Endodermal cell (in vitro differentiated cells): ENCODE results near the gene NME3. TPM values are rescaled to one million over a fixed set of nuclear protein-coding genes. Genes with fewer than 3 reads are reported as not detected.

ENCODE experiments used
- DNase-seq: peaks from one replicate; pipeline ENCODE4 v3.0.0-alpha.2; 2017
- H3K27ac ChIP-seq: 2 replicates; pipeline ENCODE4 v1.5.1; 2013; ENCODE audit warnings: mild to moderate bottlenecking, low read depth, low read length, moderate library complexity
- H3K27me3 ChIP-seq: 2 replicates; pipeline ENCODE4 v1.6.1; 2013; ENCODE audit warnings: mild to moderate bottlenecking, low read length, moderate library complexity; ENCODE audit not compliant: insufficient read depth, control insufficient read depth, poor library complexity, severe bottlenecking
- H3K36me3 ChIP-seq: 2 replicates; pipeline ENCODE4 v1.7.0; 2013; ENCODE audit warnings: mild to moderate bottlenecking, low read length, moderate library complexity; ENCODE audit not compliant: control insufficient read depth, insufficient read depth
- H3K4me1 ChIP-seq: one replicate; pipeline ENCODE4 v1.7.0; 2013; ENCODE audit warnings: low read length; ENCODE audit not compliant: control insufficient read depth, insufficient read depth
- H3K4me3 ChIP-seq: 2 replicates; pipeline ENCODE4 v1.5.1; 2013; ENCODE audit warnings: mild to moderate bottlenecking, low read length, moderate library complexity
- H3K9ac ChIP-seq: 2 replicates; pipeline ENCODE4 v1.6.1; 2013; ENCODE audit warnings: mild to moderate bottlenecking, low read length, moderate library complexity; ENCODE audit not compliant: poor library complexity, severe bottlenecking; ENCODE audit errors: extremely low read depth
- H3K9me3 ChIP-seq: 2 replicates; pipeline ENCODE4 v1.6.1; 2013; ENCODE audit warnings: mild to moderate bottlenecking, low read length, moderate library complexity; ENCODE audit not compliant: control insufficient read depth
- H3K27ac Mint-ChIP-seq: 2 replicates; pipeline ENCODE4 v1.8.0; 2020; ENCODE audit warnings: mixed read lengths
- H3K27me3 Mint-ChIP-seq: 2 replicates; pipeline ENCODE4 v1.8.0; 2021; ENCODE audit warnings: mild to moderate bottlenecking, mixed read lengths; ENCODE audit not compliant: insufficient read depth
- H3K36me3 Mint-ChIP-seq: 2 replicates; pipeline ENCODE4 v1.8.0; 2020; ENCODE audit warnings: low read depth, mixed read lengths
- H3K4me1 Mint-ChIP-seq: 2 replicates; pipeline ENCODE4 v1.8.0; 2020; ENCODE audit warnings: mixed read lengths
- H3K4me3 Mint-ChIP-seq: 2 replicates; pipeline ENCODE4 v1.8.0; 2020; ENCODE audit warnings: mild to moderate bottlenecking, moderate library complexity, mixed read lengths
- H3K9me3 Mint-ChIP-seq: 2 replicates; pipeline ENCODE4 v1.8.0; 2020; ENCODE audit warnings: mild to moderate bottlenecking, mixed read lengths
- CTCF ChIP-seq: fragments of 200-600 bp; sonication (generic); conservative IDR thresholded peaks from 2 replicates; pipeline ENCODE4 v1.5.0; 2021; ENCODE audit warnings: antibody characterized with exemption, mild to moderate bottlenecking
- WGBS, 2 experiments: methylation state at CpG; one replicate each; pipeline versions ENCODE4 v1.1.5 to v1.1.7; 2013; ENCODE audit warnings: missing lambda C conversion rate in 2 of 2, mixed read lengths in 1 of 2; ENCODE audit not compliant: insufficient coverage in 1 of 2, insufficient read length in 1 of 2; 5-methylcytosine and 5-hydroxymethylcytosine counted together
- total RNA-seq, 2 donors: library from RNA; stranded (reverse); fragmentation: NEBNext Ultra II Directional in 1 of 2; extraction: Animal tissue kit (Norgen Biotek cat#: 25700) in 1 of 2; gene quantifications; 2 replicates in 1 of 2; 3 replicates in 1 of 2; pipeline ENCODE4 v1.2.1, GENCODE V29; 2021

NME3 gene
- total RNA-seq, 2 donors from 2014 or later, result 70.3 to 73.6 TPM

- TF ChIP-seq CTCF, result no peak
- Mint-ChIP-seq H3K4me1 (no peaks in the 10 kb centered on the region), H3K9me3 (no peaks in the 10 kb centered on the region), H3K27me3 (no peaks in the 10 kb centered on the region), H3K4me3 (no peak overlapping the region), H3K36me3 (peaks cover 15% of the 10 kb centered on the region), H3K27ac (no peak overlapping the region)
- peaks cover 15% of the 10 kb centered on the region for H3K36me3 ChIP-seq
- H3K9me3 ChIP-seq, result no peaks in the 10 kb centered on the region
- H3K4me3 ChIP-seq, result no peak overlapping the region
- DNase-seq, result no peak
- H3K27me3 ChIP-seq, result no peaks in the 10 kb centered on the region
- 95 to 97% methylated on average over 9 to 15 of the region's 15 CpGs for WGBS, 2 experiments
- H3K4me1 ChIP-seq, result no peaks in the 10 kb centered on the region
- H3K27ac ChIP-seq, result no peak overlapping the region
- no peak overlapping the region for H3K9ac ChIP-seq
These were observed 9.6 kb downstream of the NME3 start for GRCh38 chr16:1761751-1762150.

- no peaks in the 10 kb centered on the region for H3K4me1 Mint-ChIP-seq
- Histone ChIP-seq H3K4me3 (no peak overlapping the region), H3K9me3 (no peaks in the 10 kb centered on the region), H3K36me3 (peaks cover 18% of the 10 kb centered on the region), H3K9ac (no peak overlapping the region), H3K27ac (no peak overlapping the region), H3K27me3 (no peaks in the 10 kb centered on the region), H3K4me1 (no peaks in the 10 kb centered on the region)
- no peak overlapping the region for H3K4me3 Mint-ChIP-seq
- no peaks in the 10 kb centered on the region for H3K9me3 Mint-ChIP-seq
- TF ChIP-seq CTCF, result no peak
- H3K27ac Mint-ChIP-seq, result no peak overlapping the region
- 95 to 98% methylated on average over 7 to 15 of the region's 15 CpGs for WGBS, 2 experiments
- H3K27me3 Mint-ChIP-seq, result no peaks in the 10 kb centered on the region
- H3K36me3 Mint-ChIP-seq, result peaks cover 14% of the 10 kb centered on the region
- no peak for DNase-seq
These were observed 10.4 kb downstream of the NME3 start for GRCh38 chr16:1760911-1761310.

DNA sequence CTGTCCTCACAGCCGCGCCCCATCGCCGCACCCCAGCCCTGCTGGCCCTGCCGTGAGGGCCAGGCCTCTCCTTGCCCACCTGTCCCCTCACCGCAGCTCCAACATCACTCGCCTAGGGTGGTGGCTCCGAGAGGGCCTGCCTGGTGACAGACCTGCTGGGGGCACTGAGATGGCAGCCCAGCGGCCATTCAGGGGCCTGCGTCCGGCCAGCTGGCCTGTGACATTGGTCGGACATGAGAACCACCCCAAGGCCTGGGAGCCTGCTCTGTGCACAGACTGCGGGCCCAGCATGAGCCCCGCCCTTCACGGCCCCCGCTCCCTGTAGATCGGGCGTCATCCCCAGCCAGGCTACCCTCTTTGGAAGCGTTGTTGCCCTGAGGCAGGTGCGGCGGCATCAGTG lies 11.8 kb downstream of the NME3 start:
- Mint-ChIP-seq H3K27ac (no peak overlapping the region), H3K4me1 (no peaks in the 10 kb centered on the region), H3K4me3 (no peak overlapping the region), H3K36me3 (peaks cover 18% of the 10 kb centered on the region), H3K9me3 (no peaks in the 10 kb centered on the region), H3K27me3 (no peaks in the 10 kb centered on the region)
- TF ChIP-seq CTCF, result no peak
- 93 to 96% methylated on average over 13 to 21 of the region's 21 CpGs for WGBS, 2 experiments
- no peak overlapping the region for H3K4me3 ChIP-seq
- H3K4me1 ChIP-seq, result no peaks in the 10 kb centered on the region
- no peaks in the 10 kb centered on the region for H3K9me3 ChIP-seq
- no peak overlapping the region for H3K9ac ChIP-seq
- H3K36me3 ChIP-seq, result peaks cover 18% of the 10 kb centered on the region
- no peak overlapping the region for H3K27ac ChIP-seq
- no peaks in the 10 kb centered on the region for H3K27me3 ChIP-seq
- DNase-seq, result no peak
